Activated T-cell treated with anti-CD3 and anti-CD28 coated beads, Interleukin-2, amount 50 U/mL, for 48 hours (primary cell): ENCODE data around the gene HOXC9.

Experiments used
- DNase-seq, 2 experiments: peaks; one replicate each; pipeline ENCODE4 v3.0.0-alpha.2; 2020

HOXC9 gene

GRCh38 chr12:53976172-53976822 lies 23.7 kb upstream of the HOXC9 start:
- no peak for DNase-seq

- no peak for DNase-seq
Measured at GRCh38 chr12:53976823-53977595, 23.0 kb upstream of the HOXC9 start.

- DNase-seq = no peak
Measured at GRCh38 chr12:53977596-53978445, 22.1 kb upstream of the HOXC9 start.

GRCh38 chr12:53978477-53979356 lies 21.2 kb upstream of the HOXC9 start:
- no peak for DNase-seq

GRCh38 chr12:53980104-53980801 lies 19.7 kb upstream of the HOXC9 start:
- DNase-seq = no peak

GRCh38 chr12:53980802-53981496 lies 19.0 kb upstream of the HOXC9 start:
- no peak for DNase-seq

- no peak for DNase-seq
Measured at GRCh38 chr12:53981634-53982565, 18.1 kb upstream of the HOXC9 start.

- DNase-seq = no peak
Measured at GRCh38 chr12:53982648-53983567, 17.1 kb upstream of the HOXC9 start.

- DNase-seq = no peak
Measured at GRCh38 chr12:53983568-53983949, 16.4 kb upstream of the HOXC9 start.

GRCh38 chr12:53983950-53984572 lies 15.9 kb upstream of the HOXC9 start:
- DNase-seq = no peak

- peak; percentile 92 to 93 for DNase-seq
Measured at GRCh38 chr12:53984901-53985691, 14.9 kb upstream of the HOXC9 start, which contains the start of gene HOXC10. Gene HOXC10, plus strand, starts transcription at chr12:53985146. Its CDS starts 114 bp downstream, at chr12:53985260.

GRCh38 chr12:53985692-53985993 lies 14.3 kb upstream of the HOXC9 start:
- DNase-seq = no peak

GRCh38 chr12:53985994-53986685 lies 13.8 kb upstream of the HOXC9 start:
- no peak for DNase-seq

- no peak for DNase-seq
Measured at GRCh38 chr12:53986686-53987483, 13.1 kb upstream of the HOXC9 start.

GRCh38 chr12:53987787-53988230 lies 12.2 kb upstream of the HOXC9 start:
- DNase-seq = no peak
